DOHH2 (cell line): ENCODE results near the gene ZNF141.

Source experiments
- CTCF ChIP-seq: fragments of 200-600 bp; sonication (generic); IDR thresholded peaks from one replicate; pipeline ENCODE4 v1.5.1; 2014; ENCODE audit warnings: antibody characterized with exemption, mild to moderate bottlenecking, low read depth, low read length; ENCODE audit not compliant: poor library complexity, severe bottlenecking
- EZH2phosphoT487 ChIP-seq: fragments of 200-600 bp; sonication (generic); IDR thresholded peaks from 2 replicates; pipeline ENCODE4 v1.6.1; 2017; ENCODE audit warnings: borderline replicate concordance, mild to moderate bottlenecking, antibody characterized with exemption, low read length, moderate library complexity, mixed read lengths

- TF ChIP-seq CTCF (no peak), EZH2phosphoT487 (no peak)
Observed at GRCh38 chr4:384311-385010, 46.8 kb downstream of the ZNF141 start.
